ENCODE results near the gene XG.

DNA sequence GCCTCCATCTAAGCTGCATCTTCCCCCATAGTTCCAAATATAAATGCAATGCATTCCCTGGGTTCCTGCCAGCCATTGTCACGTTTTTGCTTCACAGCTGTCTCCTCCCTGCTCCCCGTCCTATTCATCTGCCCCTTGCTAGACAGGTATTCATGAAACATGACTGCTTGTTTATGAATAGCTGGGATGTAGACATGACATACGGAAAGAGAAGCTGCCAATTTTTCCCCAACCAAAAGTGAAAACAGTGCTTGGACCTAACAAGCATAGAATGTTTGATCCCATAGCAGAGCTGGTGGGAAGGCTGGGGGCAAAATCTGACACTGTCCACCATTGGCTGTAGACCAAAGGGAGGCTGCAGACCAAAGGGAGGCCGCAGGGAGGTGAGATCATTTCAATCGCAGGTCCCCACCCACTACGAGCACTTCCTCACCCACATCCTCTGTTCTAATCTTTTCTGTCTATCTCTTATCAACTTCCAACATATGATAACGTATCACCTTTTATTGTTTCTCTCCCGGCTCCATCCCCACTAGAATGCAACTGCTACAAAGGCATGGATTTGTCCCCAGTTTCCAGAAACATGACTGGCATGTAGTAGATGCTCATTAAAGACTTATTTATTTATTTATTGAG is 68.4 kb downstream of the XG start:
- TF ChIP-seq, protein P1, sequence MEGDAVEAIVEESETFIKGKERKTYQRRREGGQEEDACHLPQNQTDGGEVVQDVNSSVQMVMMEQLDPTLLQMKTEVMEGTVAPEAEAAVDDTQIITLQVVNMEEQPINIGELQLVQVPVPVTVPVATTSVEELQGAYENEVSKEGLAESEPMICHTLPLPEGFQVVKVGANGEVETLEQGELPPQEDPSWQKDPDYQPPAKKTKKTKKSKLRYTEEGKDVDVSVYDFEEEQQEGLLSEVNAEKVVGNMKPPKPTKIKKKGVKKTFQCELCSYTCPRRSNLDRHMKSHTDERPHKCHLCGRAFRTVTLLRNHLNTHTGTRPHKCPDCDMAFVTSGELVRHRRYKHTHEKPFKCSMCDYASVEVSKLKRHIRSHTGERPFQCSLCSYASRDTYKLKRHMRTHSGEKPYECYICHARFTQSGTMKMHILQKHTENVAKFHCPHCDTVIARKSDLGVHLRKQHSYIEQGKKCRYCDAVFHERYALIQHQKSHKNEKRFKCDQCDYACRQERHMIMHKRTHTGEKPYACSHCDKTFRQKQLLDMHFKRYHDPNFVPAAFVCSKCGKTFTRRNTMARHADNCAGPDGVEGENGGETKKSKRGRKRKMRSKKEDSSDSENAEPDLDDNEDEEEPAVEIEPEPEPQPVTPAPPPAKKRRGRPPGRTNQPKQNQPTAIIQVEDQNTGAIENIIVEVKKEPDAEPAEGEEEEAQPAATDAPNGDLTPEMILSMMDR (IDR thresholded peaks at IDR 0.05): no peak
- TF ChIP-seq POLR2A (IDR thresholded peaks at IDR 0.05): no peak
